MM.1S (cell line): ENCODE data around the gene TMEM207.

Experiments used
- DNase-seq: peaks from one replicate; pipeline ENCODE4 v3.0.0-alpha.2; 2015
- H2AFZ ChIP-seq: fragments of 300-600 bp; sonication (generic); 2 replicates; pipeline ENCODE4 v1.6.0; 2016; ENCODE audit warnings: antibody characterized with exemption, low read length
- H3F3A ChIP-seq: fragments of 300-600 bp; sonication (generic); 2 replicates; pipeline ENCODE4 v1.6.1; 2016; ENCODE audit warnings: mild to moderate bottlenecking, antibody characterized with exemption, low read length, moderate library complexity, mixed read lengths; ENCODE audit not compliant: insufficient read depth
- H3K27ac ChIP-seq: fragments of 300-600 bp; sonication (generic); 2 replicates; pipeline ENCODE4 v1.5.1; 2016; ENCODE audit warnings: mild to moderate bottlenecking, low read length
- H3K27me3 ChIP-seq: fragments of 300-600 bp; sonication (generic); replicated peaks from 2 replicates; pipeline ENCODE4 v1.6.0; 2016; ENCODE audit warnings: low read length; ENCODE audit not compliant: insufficient read depth
- H3K36me3 ChIP-seq: fragments of 300-600 bp; sonication (generic); replicated peaks from 2 replicates; pipeline ENCODE4 v1.6.1; 2016; ENCODE audit warnings: mild to moderate bottlenecking, low read length, mixed read lengths; ENCODE audit not compliant: insufficient read depth
- H3K4me1 ChIP-seq: fragments of 300-600 bp; sonication (generic); 2 replicates; pipeline ENCODE4 v1.6.1; 2016; ENCODE audit warnings: low read length, mixed read lengths
- H3K4me2 ChIP-seq: fragments of 300-600 bp; sonication (generic); 2 replicates; pipeline ENCODE4 v1.6.0; 2016; ENCODE audit warnings: low read depth, low read length
- H3K4me3 ChIP-seq: fragments of 300-600 bp; sonication (generic); 2 replicates; pipeline ENCODE4 v1.5.1; 2016; ENCODE audit warnings: low read length, mixed read lengths
- H3K79me2 ChIP-seq: fragments of 300-600 bp; sonication (generic); 2 replicates; pipeline ENCODE4 v1.6.1; 2016; ENCODE audit warnings: mixed run types, low read length, mixed read lengths
- H3K9ac ChIP-seq: fragments of 300-600 bp; sonication (generic); 2 replicates; pipeline ENCODE4 v1.6.1; 2016; ENCODE audit warnings: low read length, mixed read lengths
- H3K9me2 ChIP-seq: fragments of 300-600 bp; sonication (generic); replicated peaks from 2 replicates; pipeline ENCODE4 v1.6.1; 2016; ENCODE audit warnings: mild to moderate bottlenecking, low read length, mixed read lengths; ENCODE audit not compliant: insufficient read depth
- H3K9me3 ChIP-seq: fragments of 300-600 bp; sonication (generic); replicated peaks from 2 replicates; pipeline ENCODE4 v1.6.1; 2016; ENCODE audit warnings: mild to moderate bottlenecking, low read length, mixed read lengths; ENCODE audit not compliant: insufficient read depth
- H4K20me1 ChIP-seq: fragments of 300-600 bp; sonication (generic); 2 replicates; pipeline ENCODE4 v1.6.1; 2016; ENCODE audit warnings: mild to moderate bottlenecking, low read length, moderate library complexity, mixed read lengths; ENCODE audit not compliant: insufficient read depth
- CTCF ChIP-seq: fragments of 300-600 bp; sonication (generic); IDR thresholded peaks from 2 replicates; pipeline ENCODE4 v1.5.1; 2016; ENCODE audit warnings: antibody characterized with exemption, low read length, mixed read lengths
- EZH2 ChIP-seq: fragments of 300-600 bp; sonication (generic); optimal IDR thresholded peaks from 2 replicates; pipeline ENCODE3; 2017; ENCODE audit warnings: low read depth, mild to moderate bottlenecking, antibody characterized with exemption, low read length, mixed read lengths
- EZH2phosphoT487 ChIP-seq: fragments of 300-600 bp; sonication (generic); IDR thresholded peaks from 2 replicates; pipeline ENCODE4 v1.6.1; 2018; ENCODE audit warnings: antibody characterized with exemption, low read length

Gene TMEM207

DNA sequence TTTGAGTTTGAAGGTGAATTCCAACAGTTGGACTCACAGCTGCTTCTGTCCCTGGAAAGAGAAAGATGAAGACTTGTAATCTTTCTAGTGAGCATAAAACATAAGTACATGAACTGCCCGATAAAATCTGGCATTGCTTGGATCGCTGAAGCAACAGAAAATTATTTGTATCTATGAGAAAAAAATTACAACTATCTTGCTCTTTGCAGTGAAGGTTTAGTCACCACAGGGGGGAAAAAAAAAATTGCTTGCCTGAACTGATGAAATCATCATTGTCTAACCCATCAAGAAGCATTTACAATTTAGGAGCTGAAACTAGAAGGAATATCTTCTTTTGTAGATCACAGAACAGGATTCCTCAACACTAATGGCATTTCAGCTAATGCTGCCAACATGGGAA is 20.0 kb downstream of the TMEM207 start:
- Histone ChIP-seq H3K4me3 (no peak overlapping the region), H3K9me2 (no peaks in the 10 kb centered on the region), H4K20me1 (no peaks in the 10 kb centered on the region), H3K4me1 (no peaks in the 10 kb centered on the region), H3K27me3 (no peaks in the 10 kb centered on the region), H3K9me3 (no peaks in the 10 kb centered on the region), H3K36me3 (no peaks in the 10 kb centered on the region), H3F3A (no peaks in the 10 kb centered on the region), H3K4me2 (no peak overlapping the region), H3K27ac (no peak overlapping the region), H2AFZ (no peak overlapping the region), H3K9ac (no peak overlapping the region), H3K79me2 (no peaks in the 10 kb centered on the region)
- no peak for DNase-seq
- TF ChIP-seq CTCF (no peak), EZH2 (no peak), EZH2phosphoT487 (no peak)

GRCh38 chr3:190426806-190427507 is 22.7 kb downstream of the TMEM207 start:
- TF ChIP-seq CTCF: no peak
- no peak for TF ChIP-seq EZH2
- no peak for TF ChIP-seq EZH2phosphoT487

DNA sequence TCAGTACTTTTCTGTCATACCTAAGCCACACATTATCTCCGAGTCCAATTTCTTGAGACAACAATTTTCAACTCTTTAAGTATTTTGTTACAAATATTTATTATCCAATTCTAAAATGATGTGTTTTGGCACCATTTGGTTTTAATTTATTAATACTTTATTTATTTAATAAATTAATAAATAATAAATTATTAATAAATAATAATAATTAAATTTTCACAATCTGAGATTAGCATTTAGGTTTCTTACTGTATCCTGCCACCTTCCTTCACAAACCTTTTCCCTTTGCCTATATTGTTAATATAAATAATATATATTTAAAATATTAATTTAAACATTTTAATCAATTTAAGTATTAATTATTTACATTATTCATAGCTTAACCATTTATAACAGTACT is 23.9 kb downstream of the TMEM207 start:
- Histone ChIP-seq H3K9me3 (no peaks in the 10 kb centered on the region), H3K4me3 (no peak overlapping the region), H3K27me3 (no peaks in the 10 kb centered on the region), H3K9ac (no peak overlapping the region), H3K36me3 (no peaks in the 10 kb centered on the region), H2AFZ (no peak overlapping the region), H3F3A (no peaks in the 10 kb centered on the region), H3K27ac (no peak overlapping the region), H4K20me1 (no peaks in the 10 kb centered on the region), H3K4me2 (no peak overlapping the region), H3K4me1 (no peaks in the 10 kb centered on the region), H3K9me2 (no peaks in the 10 kb centered on the region), H3K79me2 (no peaks in the 10 kb centered on the region)
- DNase-seq: no peak
- TF ChIP-seq EZH2phosphoT487 (no peak), CTCF (no peak), EZH2 (no peak)

More at GRCh38 chr3:190426806-190427507, 22.7 kb downstream of the TMEM207 start:
- Histone ChIP-seq H3K27ac (no peak overlapping the region), H3K4me3 (no peak overlapping the region), H3K9me3 (no peaks in the 10 kb centered on the region), H3K79me2 (no peaks in the 10 kb centered on the region), H3K4me2 (no peak overlapping the region), H4K20me1 (no peaks in the 10 kb centered on the region), H2AFZ (no peak overlapping the region), H3K9ac (no peak overlapping the region), H3K9me2 (no peaks in the 10 kb centered on the region), H3K4me1 (no peaks in the 10 kb centered on the region), H3K27me3 (no peaks in the 10 kb centered on the region), H3K36me3 (no peaks in the 10 kb centered on the region), H3F3A (no peaks in the 10 kb centered on the region)
- DNase-seq: no peak
